Measurements from ENCODE around the gene FKRP. TPM values are rescaled to one million over a fixed set of nuclear protein-coding genes. Genes with fewer than 3 reads are reported as not detected.
"Not testable (repeated sequence)": the region's sequence is repeated elsewhere in the genome, so short reads cannot be mapped to it uniquely, and the experiment has no call there.

Gene FKRP
- total and polyA plus RNA-seq, 4 experiments from 2014 or later, result 3.0 to 28.9 (median 15.1) TPM

GRCh38 chr19:46772170-46773017 is 26.5 kb downstream of the FKRP start:
- ChIA-PET POLR2A (ENCODE audit: partially characterized antibody) (interaction anchor here (0.7 to 1.2 kb wide), 3 partner anchors 13 to 44 kb away, joined by 3 to 4 read pairs (median 3); partner anchors contain the start of gene SLC1A5), CTCF (ENCODE audit: partially characterized antibody) (interaction anchor here (1.1 to 1.9 kb wide), 2 partner anchors 68 to 241 kb away, joined by 3 to 8 read pairs; no protein-coding TSS in a partner anchor)
- H3K4me1 ChIP-seq (ENCODE audit: insufficient read depth, low read length), result no peaks in the 10 kb centered on the region
- Mint-ChIP-seq H3K36me3 (peaks cover 19 to 22% of the 10 kb centered on the region in 2 donors), H3K27me3 (no peaks in the 10 kb centered on the region), H3K4me1 (peaks cover 0 to 7% (median under 1%) of the 10 kb centered on the region in 4 donors), H3K9me3 (no peaks in the 10 kb centered on the region), H3K4me3 (no peak overlapping the region), H3K27ac (no peak overlapping the region)
- no peak for DNase-seq
- H3K4me3 ChIP-seq (ENCODE audit: low read length in 2 of 2), result no peak overlapping the region
- H3K27me3 ChIP-seq (ENCODE audit: insufficient read depth, low read length), result no peaks in the 10 kb centered on the region
- intact Hi-C loops (cut with micrococcal nuclease), result no loop called here
- no peaks in the 10 kb centered on the region for H3K9me3 ChIP-seq (ENCODE audit: control insufficient read depth in 1 of 2, low read length in 2 of 2)
- H3K27ac ChIP-seq (ENCODE audit: low read depth, low read length), result no peak overlapping the region
- peaks cover 22% of the 10 kb centered on the region for H3K36me3 ChIP-seq (ENCODE audit: insufficient read depth, low read length)

GRCh38 chr19:46773018-46773399 is 27.2 kb downstream of the FKRP start:
- Histone ChIP-seq H3K27me3 (ENCODE audit: insufficient read depth, low read length) (no peaks in the 10 kb centered on the region), H3K4me3 (ENCODE audit: low read length in 2 of 2) (no peak overlapping the region), H3K9me3 (ENCODE audit: control insufficient read depth in 1 of 2, low read length in 2 of 2) (no peaks in the 10 kb centered on the region), H3K27ac (ENCODE audit: low read depth, low read length) (no peak overlapping the region), H3K36me3 (ENCODE audit: insufficient read depth, low read length) (peaks cover 22% of the 10 kb centered on the region), H3K4me1 (ENCODE audit: insufficient read depth, low read length) (no peaks in the 10 kb centered on the region)
- Mint-ChIP-seq H3K9me3 (no peaks in the 10 kb centered on the region), H3K4me3 (no peak overlapping the region), H3K4me1 (peaks cover 0 to 10% (median under 1%) of the 10 kb centered on the region in 4 donors), H3K36me3 (peaks cover 23 to 27% of the 10 kb centered on the region in 2 donors), H3K27ac (no peak overlapping the region), H3K27me3 (no peaks in the 10 kb centered on the region)
- ChIA-PET POLR2A (ENCODE audit: partially characterized antibody) (interaction anchor here (0.7 to 1.0 kb wide), 2 partner anchors 12 to 44 kb away, joined by 3 read pairs; no protein-coding TSS in a partner anchor), CTCF (ENCODE audit: partially characterized antibody) (interaction anchor here (1.1 to 1.9 kb wide), 2 partner anchors 68 to 240 kb away, joined by 3 to 8 read pairs; no protein-coding TSS in a partner anchor)
- DNase-seq, result no peak
- intact Hi-C loops (cut with micrococcal nuclease), result no loop called here

- DNase-seq, result no peak
- no peak overlapping the region for H3K27ac Mint-ChIP-seq
- POLR2A ChIA-PET (ENCODE audit: partially characterized antibody), result interaction anchor here (0.7 kb wide), 1 partner anchor 9 kb away, joined by 3 read pairs; no protein-coding TSS in a partner anchor
- no peaks in the 10 kb centered on the region for H3K9me3 Mint-ChIP-seq
- H3K36me3 ChIP-seq (ENCODE audit: insufficient read depth, low read length), result peaks cover 26% of the 10 kb centered on the region
- H3K4me1 ChIP-seq (ENCODE audit: insufficient read depth, low read length), result no peaks in the 10 kb centered on the region
- H3K27me3 ChIP-seq (ENCODE audit: insufficient read depth, low read length), result no peaks in the 10 kb centered on the region
- intact Hi-C loops (cut with micrococcal nuclease), result no loop called here
- no peak overlapping the region for H3K4me3 ChIP-seq (ENCODE audit: low read length in 2 of 2)
- no peaks in the 10 kb centered on the region for H3K27me3 Mint-ChIP-seq
- no peak overlapping the region for H3K4me3 Mint-ChIP-seq
- H3K9me3 ChIP-seq (ENCODE audit: control insufficient read depth in 1 of 2, low read length in 2 of 2), result no peaks in the 10 kb centered on the region
- H3K36me3 Mint-ChIP-seq, result peaks cover 23 to 38% of the 10 kb centered on the region in 2 donors
- no peak overlapping the region for H3K27ac ChIP-seq (ENCODE audit: low read depth, low read length)
- H3K4me1 Mint-ChIP-seq, result peaks cover 0 to 20% (median 2%) of the 10 kb centered on the region in 4 donors
- CTCF ChIA-PET (ENCODE audit: partially characterized antibody), result interaction anchor here (0.6 to 2.1 kb wide), 3 partner anchors 9 to 65 kb away, joined by 3 to 9 read pairs (median 3); no protein-coding TSS in a partner anchor
These were observed 29.9 kb downstream of the FKRP start for GRCh38 chr19:46775642-46776258.

GRCh38 chr19:46776927-46777911 is 31.4 kb downstream of the FKRP start:
- DNase-seq, result no peak
- Histone ChIP-seq H3K4me1 (ENCODE audit: insufficient read depth, low read length) (no peaks in the 10 kb centered on the region), H3K4me3 (ENCODE audit: low read length in 2 of 2) (no peak overlapping the region), H3K27ac (ENCODE audit: low read depth, low read length) (no peak overlapping the region), H3K9me3 (ENCODE audit: control insufficient read depth in 1 of 2, low read length in 2 of 2) (no peaks in the 10 kb centered on the region), H3K36me3 (ENCODE audit: insufficient read depth, low read length) (peaks cover 38% of the 10 kb centered on the region), H3K27me3 (ENCODE audit: insufficient read depth, low read length) (no peaks in the 10 kb centered on the region)
- ChIA-PET POLR2A (ENCODE audit: partially characterized antibody) (interaction anchor here (0.9 to 1.1 kb wide), 3 partner anchors 11 to 74 kb away, joined by 3 to 4 read pairs (median 3); partner anchors contain the start of genes AP2S1 and SLC1A5), CTCF (ENCODE audit: partially characterized antibody) (interaction anchor here (0.7 to 2.1 kb wide), 5 partner anchors 10 to 64 kb away, joined by 3 to 9 read pairs (median 4); no protein-coding TSS in a partner anchor)
- intact Hi-C loops (cut with micrococcal nuclease), result no loop called here
- Mint-ChIP-seq H3K36me3 (peaks cover 27 to 45% of the 10 kb centered on the region in 2 donors), H3K27me3 (no peaks in the 10 kb centered on the region), H3K27ac (no peak overlapping the region), H3K4me1 (peaks cover 0 to 20% (median 2%) of the 10 kb centered on the region in 4 donors), H3K4me3 (no peak overlapping the region), H3K9me3 (no peaks in the 10 kb centered on the region)

- H3K9me3 ChIP-seq (ENCODE audit: control insufficient read depth in 1 of 2, low read length in 2 of 2); H3K4me3 ChIP-seq (ENCODE audit: low read length in 2 of 2); intact Hi-C loops (cut with micrococcal nuclease); H3K27me3 Mint-ChIP-seq; H3K9me3 Mint-ChIP-seq; DNase-seq; H3K27me3 ChIP-seq (ENCODE audit: insufficient read depth, low read length); H3K27ac ChIP-seq (ENCODE audit: low read depth, low read length); H3K4me1 ChIP-seq (ENCODE audit: insufficient read depth, low read length): not testable (repeated sequence)
- Mint-ChIP-seq H3K4me3 (peak overlapping the region in 1 of 8 donors; percentile 39), H3K27ac (peak overlapping the region in 4 of 7 donors; percentile 8 to 72 (median 19)), H3K36me3 (peaks cover 32 to 53% of the 10 kb centered on the region in 2 donors), H3K4me1 (peaks cover 4 to 27% (median 7%) of the 10 kb centered on the region in 4 donors)
- H3K36me3 ChIP-seq (ENCODE audit: insufficient read depth, low read length), result peaks cover 44% of the 10 kb centered on the region
- POLR2A ChIA-PET (ENCODE audit: partially characterized antibody), result interaction anchor here (0.9 to 1.1 kb wide), 2 partner anchors 49 to 73 kb away, joined by 3 read pairs; partner anchors contain the start of gene AP2S1
- CTCF ChIA-PET (ENCODE audit: partially characterized antibody), result interaction anchor here (0.7 to 1.4 kb wide), 4 partner anchors 8 to 63 kb away, joined by 3 to 5 read pairs (median 4); no protein-coding TSS in a partner anchor
These were observed 32.2 kb downstream of the FKRP start for GRCh38 chr19:46777956-46778645.
